Left lung (tissue), 10 donors: ENCODE measurements around the gene STAT4. TPM values are rescaled to one million over a fixed set of nuclear protein-coding genes. Genes with fewer than 3 reads are reported as not detected.

Experiments
- ATAC-seq: fragments of 200-7000 bp; cut with Tn5 transposase; one replicate; pipeline ENCODE4 v1.9.1; 2020; ENCODE audit warnings: moderate library complexity
- DNase-seq, 4 donors: peaks; one replicate each; pipeline ENCODE4 v3.0.0-alpha.2; 2013 to 2020
- H3K27ac ChIP-seq, 2 donors: fragments of 200-600 bp; sonication (generic) in 1 of 2; one replicate each; pipeline versions ENCODE4 v1.5.0 to v1.8.0; 2020 to 2021
- H3K27me3 ChIP-seq, 2 donors: fragments of 200-600 bp; sonication (generic) in 1 of 2; one replicate each; pipeline versions ENCODE4 v1.5.0 to v1.8.0; 2020 to 2021
- H3K36me3 ChIP-seq, 2 donors: fragments of 200-600 bp; sonication (generic) in 1 of 2; one replicate each; pipeline versions ENCODE4 v1.5.0 to v1.8.0; 2020 to 2021
- H3K4me1 ChIP-seq, 2 donors: fragments of 200-600 bp; one replicate each; pipeline ENCODE4 v1.8.0; 2021
- H3K4me3 ChIP-seq, 2 donors: fragments of 200-600 bp; sonication (generic) in 1 of 2; one replicate each; pipeline versions ENCODE4 v1.5.0 to v1.8.0; 2020 to 2021; ENCODE audit warnings: mild to moderate bottlenecking in 1 of 2
- H3K9me3 ChIP-seq, 2 donors: fragments of 200-600 bp; sonication (generic) in 1 of 2; one replicate each; pipeline versions ENCODE4 v1.5.0 to v1.8.0; 2020 to 2021
- intact Hi-C, 2 donors: fragments of 100-400 bp; cut with DNase I; formaldehyde crosslinking; loops; one replicate each; pipeline versions ENCODE4 v1.11.2 to v1.14.2; 2022
- polyA plus RNA-seq, 6 donors: library from polyadenylated mRNA; unstranded; fragments of 120-200 nt; gene quantifications; one replicate each; pipeline ENCODE4 v1.2.1, GENCODE V29; 2013; ENCODE audit not compliant: insufficient read length in 6 of 6
- total RNA-seq, 2 donors: library from RNA; stranded (reverse); fragmentation: NEBNext Ultra II Directional; extraction: Animal tissue kit (Norgen Biotek cat#: 25700); gene quantifications; one replicate each; pipeline ENCODE4 v1.2.1, GENCODE V29; 2021
- TF ChIP-seq, protein P1 (sequence below), 2 donors: fragments of 200-600 bp; sonication (generic) in 1 of 2; IDR thresholded peaks; one replicate each; pipeline versions ENCODE4 v1.5.0 to v1.8.0; 2021; ENCODE audit warnings: antibody characterized with exemption in 2 of 2
- donor health status: DM: no; HTN: yes; CAD: no.
- donor health status: DM: no; HTN: no; CAD: no.

STAT4 gene
- total and polyA plus RNA-seq, 8 donors = 4.4 to 11.5 (median 7.4) TPM

DNA sequence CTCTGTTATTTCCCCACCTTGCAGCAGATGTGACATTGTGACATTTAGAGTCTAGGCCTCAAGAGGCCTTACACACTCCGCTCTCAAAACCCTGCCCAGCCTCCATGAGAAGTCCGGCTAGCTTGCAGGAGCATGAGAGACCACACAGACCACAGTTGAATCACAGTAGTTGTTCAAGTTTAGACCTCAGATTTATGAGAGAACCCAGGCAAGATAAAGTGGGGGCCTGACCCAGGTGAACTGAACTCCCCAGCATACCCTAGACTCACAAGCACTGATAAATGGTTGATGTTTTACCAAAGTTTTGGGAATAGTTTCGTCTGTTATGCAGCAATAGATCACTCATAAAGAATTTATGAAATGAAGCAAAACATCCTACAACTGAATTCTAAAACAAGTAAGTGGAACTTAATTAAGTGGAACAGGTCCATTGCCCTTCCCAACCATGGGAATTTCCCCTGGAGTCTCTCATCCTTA lies 132.1 kb downstream of the STAT4 start:
- Histone ChIP-seq H3K4me1 (peaks cover 0 to 53% of the 10 kb centered on the region in 2 donors), H3K36me3 (no peaks in the 10 kb centered on the region), H3K9me3 (no peaks in the 10 kb centered on the region), H3K4me3 (no peak overlapping the region), H3K27me3 (no peaks in the 10 kb centered on the region), H3K27ac (no peak overlapping the region)
- ATAC-seq = no peak
- no peak for DNase-seq
- TF ChIP-seq, protein P1, sequence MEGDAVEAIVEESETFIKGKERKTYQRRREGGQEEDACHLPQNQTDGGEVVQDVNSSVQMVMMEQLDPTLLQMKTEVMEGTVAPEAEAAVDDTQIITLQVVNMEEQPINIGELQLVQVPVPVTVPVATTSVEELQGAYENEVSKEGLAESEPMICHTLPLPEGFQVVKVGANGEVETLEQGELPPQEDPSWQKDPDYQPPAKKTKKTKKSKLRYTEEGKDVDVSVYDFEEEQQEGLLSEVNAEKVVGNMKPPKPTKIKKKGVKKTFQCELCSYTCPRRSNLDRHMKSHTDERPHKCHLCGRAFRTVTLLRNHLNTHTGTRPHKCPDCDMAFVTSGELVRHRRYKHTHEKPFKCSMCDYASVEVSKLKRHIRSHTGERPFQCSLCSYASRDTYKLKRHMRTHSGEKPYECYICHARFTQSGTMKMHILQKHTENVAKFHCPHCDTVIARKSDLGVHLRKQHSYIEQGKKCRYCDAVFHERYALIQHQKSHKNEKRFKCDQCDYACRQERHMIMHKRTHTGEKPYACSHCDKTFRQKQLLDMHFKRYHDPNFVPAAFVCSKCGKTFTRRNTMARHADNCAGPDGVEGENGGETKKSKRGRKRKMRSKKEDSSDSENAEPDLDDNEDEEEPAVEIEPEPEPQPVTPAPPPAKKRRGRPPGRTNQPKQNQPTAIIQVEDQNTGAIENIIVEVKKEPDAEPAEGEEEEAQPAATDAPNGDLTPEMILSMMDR (IDR thresholded peaks at IDR 0.05) = no peak
- intact Hi-C loops = no loop called here

DNA sequence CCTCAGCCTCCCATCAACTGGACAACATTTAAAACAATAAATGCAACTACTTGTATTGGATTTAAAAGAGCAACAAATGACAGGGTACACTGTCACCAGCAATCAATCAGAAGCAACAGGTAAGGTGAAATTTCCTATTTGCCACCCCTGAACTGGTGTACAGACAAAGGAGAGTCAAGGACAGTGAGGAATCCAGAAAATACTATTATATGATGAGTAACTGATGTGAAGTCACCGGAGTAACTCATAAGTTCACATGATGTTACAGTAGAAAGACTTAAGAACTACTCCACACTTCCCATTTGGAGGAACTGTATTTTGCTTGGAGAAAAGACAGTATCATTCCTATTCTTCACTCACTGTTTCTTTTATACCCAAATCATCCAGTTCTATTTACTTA lies 132.7 kb downstream of the STAT4 start:
- peaks cover 1 to 49% of the 10 kb centered on the region in 2 donors for H3K4me1 ChIP-seq
- no peak overlapping the region for H3K27ac ChIP-seq
- DNase-seq (no peak), ATAC-seq (no peak)
- TF ChIP-seq, protein P1 (IDR thresholded peaks at IDR 0.05) = no peak
- intact Hi-C loops = no loop called here
- H3K27me3 ChIP-seq = no peaks in the 10 kb centered on the region
- no peaks in the 10 kb centered on the region for H3K9me3 ChIP-seq
- H3K4me3 ChIP-seq = no peak overlapping the region
- H3K36me3 ChIP-seq = no peaks in the 10 kb centered on the region

DNA sequence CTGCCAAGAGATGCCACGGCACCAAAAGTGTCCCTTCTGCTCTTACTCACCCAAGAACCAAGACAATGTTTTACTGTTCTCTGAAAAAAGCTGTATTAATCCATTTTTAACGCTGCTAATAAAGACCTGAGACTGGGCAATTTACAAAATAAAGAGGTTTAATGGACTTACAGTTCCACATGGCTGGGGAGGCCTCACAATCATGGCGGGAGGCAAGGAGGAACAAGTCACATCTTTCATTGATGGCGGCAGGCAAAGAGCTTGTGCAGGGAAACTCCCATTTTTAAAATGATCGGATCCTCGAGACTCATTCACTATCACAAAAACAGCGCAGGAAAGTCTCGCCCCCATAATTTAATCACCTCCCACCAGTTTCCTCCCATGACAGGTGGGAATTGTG lies 135.0 kb downstream of the STAT4 start:
- no peak for DNase-seq
- intact Hi-C loops = no loop called here
- TF ChIP-seq, protein P1 (IDR thresholded peaks at IDR 0.05) = no peak
- Histone ChIP-seq H3K27ac (peak overlapping the region in 1 of 2 donors; percentile 89), H3K9me3 (no peaks in the 10 kb centered on the region), H3K27me3 (no peaks in the 10 kb centered on the region), H3K4me3 (no peak overlapping the region), H3K36me3 (peaks cover 0 to 13% of the 10 kb centered on the region in 2 donors), H3K4me1 (peaks cover 16 to 49% of the 10 kb centered on the region in 2 donors)
- no peak for ATAC-seq

DNA sequence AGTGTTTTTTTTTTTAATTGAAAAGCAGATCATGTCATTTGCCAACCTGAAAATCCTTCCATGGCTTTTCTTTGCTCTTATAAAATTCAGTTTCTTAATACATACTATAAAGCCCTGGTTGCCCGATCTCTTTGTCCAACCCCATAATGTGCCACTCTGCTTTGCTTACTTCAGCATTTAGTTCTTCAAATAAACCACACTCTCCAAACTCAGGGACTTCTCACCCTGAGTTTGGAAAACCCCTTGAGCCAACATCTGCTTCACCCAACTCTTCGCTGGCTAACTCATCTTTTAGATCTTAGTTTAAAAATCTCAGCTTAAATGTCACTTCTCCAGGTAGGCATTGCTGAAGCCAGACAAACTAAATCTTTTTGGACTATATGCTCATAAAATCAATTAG lies 135.6 kb downstream of the STAT4 start:
- TF ChIP-seq, protein P1 (IDR thresholded peaks at IDR 0.05) = no peak
- H3K36me3 ChIP-seq = peaks cover 0 to 18% of the 10 kb centered on the region in 2 donors
- H3K27me3 ChIP-seq = no peaks in the 10 kb centered on the region
- no peak overlapping the region for H3K4me3 ChIP-seq
- H3K27ac ChIP-seq = peak overlapping the region in 1 of 2 donors; percentile 89
- H3K9me3 ChIP-seq = no peaks in the 10 kb centered on the region
- H3K4me1 ChIP-seq = peaks cover 16 to 55% of the 10 kb centered on the region in 2 donors
- ATAC-seq (no peak), DNase-seq (no peak)
- intact Hi-C loops = no loop called here

DNA sequence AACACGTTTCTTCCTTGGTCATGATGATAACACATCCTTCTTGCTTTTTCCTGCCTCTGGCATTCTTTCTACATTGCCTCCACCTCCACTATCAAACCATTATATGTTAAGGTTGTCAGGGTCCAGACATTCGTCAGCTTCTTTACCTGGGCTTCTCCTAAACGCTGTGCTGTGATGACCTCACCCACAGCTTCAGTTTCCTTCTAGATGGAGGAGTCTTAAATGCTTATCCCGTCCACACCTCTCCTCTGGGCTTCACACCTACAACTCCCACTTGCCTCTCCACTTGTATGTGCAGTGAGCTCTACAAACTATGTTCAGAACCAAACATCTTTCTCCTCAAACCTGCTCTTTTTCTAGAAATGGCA lies 136.2 kb downstream of the STAT4 start:
- DNase-seq (no peak), ATAC-seq (no peak)
- intact Hi-C loops = no loop called here
- H3K27me3 ChIP-seq = no peaks in the 10 kb centered on the region
- TF ChIP-seq, protein P1 (IDR thresholded peaks at IDR 0.05) = no peak
- peaks cover 0 to 24% of the 10 kb centered on the region in 2 donors for H3K36me3 ChIP-seq
- peak overlapping the region; percentile 92 to 93 for H3K4me3 ChIP-seq
- peak overlapping the region; percentile 89 for H3K27ac ChIP-seq
- no peaks in the 10 kb centered on the region for H3K9me3 ChIP-seq
- H3K4me1 ChIP-seq = peaks cover 16 to 58% of the 10 kb centered on the region in 2 donors
